ENCODE measurements around the gene SCPEP1.

Gene SCPEP1

GRCh38 chr17:57044976-57045867, 67.3 kb downstream of the SCPEP1 start:
- no peak for DNase-seq

GRCh38 chr17:57045868-57046704, 68.2 kb downstream of the SCPEP1 start:
- no peak for DNase-seq

- no peak for DNase-seq
Observed at GRCh38 chr17:57046749-57047148, 68.8 kb downstream of the SCPEP1 start.

- DNase-seq, result no peak
Observed at GRCh38 chr17:57048096-57048495, 70.2 kb downstream of the SCPEP1 start.

- DNase-seq, result no peak
Observed at GRCh38 chr17:57050306-57050705, 72.4 kb downstream of the SCPEP1 start.

GRCh38 chr17:57051886-57052361, 74.0 kb downstream of the SCPEP1 start:
- peak; percentile 97 for DNase-seq

Measured in NCI-H187 treated with DMSO at 0.1 percent for 48 hours (cell line).